Gastroesophageal sphincter (tissue), 3 donors: Measurements from ENCODE around the gene TAF4.

Experiments used
- EP300 ChIP-seq: sonication (generic); formaldehyde crosslinking; IDR thresholded peaks from one replicate; pipeline ENCODE4 v1.6.1; 2017; ENCODE audit warnings: antibody characterized with exemption, mild to moderate bottlenecking
- TF ChIP-seq, protein P1 (sequence below), 4 experiments: fragments of 200-600 bp in 2 of 4; fragments of 450-650 bp in 2 of 4; sonication (generic) in 1 of 4; IDR thresholded peaks; one replicate each; pipeline ENCODE4 v1.5.1; 2017 to 2019; ENCODE audit warnings: antibody characterized with exemption in 4 of 4, mild to moderate bottlenecking in 2 of 4, moderate library complexity in 2 of 4

DNA sequence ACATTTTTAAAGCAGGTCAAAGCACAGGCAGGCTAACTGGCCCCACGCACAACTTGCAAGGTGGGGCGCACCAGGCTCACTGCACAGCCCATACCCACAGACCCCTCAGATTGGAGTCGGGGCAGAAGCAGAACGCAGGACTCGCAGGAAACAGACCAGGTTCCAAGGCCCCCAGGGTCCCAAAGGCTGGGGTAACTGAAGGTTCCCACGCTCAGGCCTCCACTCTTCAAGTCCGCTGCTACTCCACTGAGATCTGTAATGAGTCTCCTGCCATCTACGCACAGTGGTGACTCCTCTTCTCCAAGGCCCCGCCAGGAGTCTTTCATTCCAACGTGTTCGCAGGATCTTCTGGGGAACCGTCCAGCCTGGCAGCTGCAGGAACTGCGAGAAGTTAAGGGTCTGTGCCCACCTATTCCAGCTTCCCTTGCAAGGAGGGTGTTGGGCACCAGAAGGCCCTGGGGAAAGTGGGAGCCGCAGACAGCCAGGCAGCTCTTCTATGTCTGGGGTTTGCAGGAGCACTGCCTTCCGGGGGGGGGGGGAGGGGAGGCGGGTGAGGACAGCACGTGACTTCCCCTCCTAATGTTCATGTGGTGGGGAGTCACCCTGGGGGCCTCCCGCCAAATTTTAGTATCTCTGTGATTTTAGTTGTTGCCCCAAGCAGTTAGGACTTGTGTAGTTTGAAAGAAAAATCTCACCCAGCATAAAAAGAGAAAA is 2.0 kb upstream of the TAF4 start:
- TF ChIP-seq, protein P1, sequence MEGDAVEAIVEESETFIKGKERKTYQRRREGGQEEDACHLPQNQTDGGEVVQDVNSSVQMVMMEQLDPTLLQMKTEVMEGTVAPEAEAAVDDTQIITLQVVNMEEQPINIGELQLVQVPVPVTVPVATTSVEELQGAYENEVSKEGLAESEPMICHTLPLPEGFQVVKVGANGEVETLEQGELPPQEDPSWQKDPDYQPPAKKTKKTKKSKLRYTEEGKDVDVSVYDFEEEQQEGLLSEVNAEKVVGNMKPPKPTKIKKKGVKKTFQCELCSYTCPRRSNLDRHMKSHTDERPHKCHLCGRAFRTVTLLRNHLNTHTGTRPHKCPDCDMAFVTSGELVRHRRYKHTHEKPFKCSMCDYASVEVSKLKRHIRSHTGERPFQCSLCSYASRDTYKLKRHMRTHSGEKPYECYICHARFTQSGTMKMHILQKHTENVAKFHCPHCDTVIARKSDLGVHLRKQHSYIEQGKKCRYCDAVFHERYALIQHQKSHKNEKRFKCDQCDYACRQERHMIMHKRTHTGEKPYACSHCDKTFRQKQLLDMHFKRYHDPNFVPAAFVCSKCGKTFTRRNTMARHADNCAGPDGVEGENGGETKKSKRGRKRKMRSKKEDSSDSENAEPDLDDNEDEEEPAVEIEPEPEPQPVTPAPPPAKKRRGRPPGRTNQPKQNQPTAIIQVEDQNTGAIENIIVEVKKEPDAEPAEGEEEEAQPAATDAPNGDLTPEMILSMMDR (IDR thresholded peaks at IDR 0.05): no peak
- no peak for TF ChIP-seq EP300
